Omental fat pad (tissue), 4 donors: Measurements from ENCODE around the gene ELL2. TPM values are rescaled to one million over a fixed set of nuclear protein-coding genes. Genes with fewer than 3 reads are reported as not detected.

Experiments
- ATAC-seq: fragments of 150-250 bp; one replicate; pipeline ENCODE4 v1.9.1; 2016; ENCODE audit warnings: mild to moderate bottlenecking, moderate library complexity; ENCODE audit not compliant: low FRiP score
- DNase-seq: peaks from one replicate; pipeline ENCODE4 v3.0.0-alpha.2; 2019; ENCODE audit warnings: low spot score
- total RNA-seq, 4 donors: library from RNA; depleted of rRNA; stranded (reverse); fragments of >200 nt; gene quantifications; one replicate each; pipeline ENCODE4 v1.1.0, GENCODE V29; 2016
- TF ChIP-seq, protein P1 (sequence below), 3 donors: fragments of 450-650 bp; IDR thresholded peaks; one replicate each; pipeline ENCODE4 v1.5.1; 2016 to 2017; ENCODE audit warnings: antibody characterized with exemption in 3 of 3, mild to moderate bottlenecking in 3 of 3, moderate library complexity in 2 of 3

Gene ELL2
- total RNA-seq, 4 donors from 2014 or later, result 64.3 to 318 (median 121) TPM

- TF ChIP-seq, protein P1, sequence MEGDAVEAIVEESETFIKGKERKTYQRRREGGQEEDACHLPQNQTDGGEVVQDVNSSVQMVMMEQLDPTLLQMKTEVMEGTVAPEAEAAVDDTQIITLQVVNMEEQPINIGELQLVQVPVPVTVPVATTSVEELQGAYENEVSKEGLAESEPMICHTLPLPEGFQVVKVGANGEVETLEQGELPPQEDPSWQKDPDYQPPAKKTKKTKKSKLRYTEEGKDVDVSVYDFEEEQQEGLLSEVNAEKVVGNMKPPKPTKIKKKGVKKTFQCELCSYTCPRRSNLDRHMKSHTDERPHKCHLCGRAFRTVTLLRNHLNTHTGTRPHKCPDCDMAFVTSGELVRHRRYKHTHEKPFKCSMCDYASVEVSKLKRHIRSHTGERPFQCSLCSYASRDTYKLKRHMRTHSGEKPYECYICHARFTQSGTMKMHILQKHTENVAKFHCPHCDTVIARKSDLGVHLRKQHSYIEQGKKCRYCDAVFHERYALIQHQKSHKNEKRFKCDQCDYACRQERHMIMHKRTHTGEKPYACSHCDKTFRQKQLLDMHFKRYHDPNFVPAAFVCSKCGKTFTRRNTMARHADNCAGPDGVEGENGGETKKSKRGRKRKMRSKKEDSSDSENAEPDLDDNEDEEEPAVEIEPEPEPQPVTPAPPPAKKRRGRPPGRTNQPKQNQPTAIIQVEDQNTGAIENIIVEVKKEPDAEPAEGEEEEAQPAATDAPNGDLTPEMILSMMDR (IDR thresholded peaks at IDR 0.05), result no peak
- no peak for ATAC-seq
- no peak for DNase-seq
These were observed 22.8 kb upstream of the ELL2 start for GRCh38 chr5:95984287-95984938.

- ATAC-seq, result no peak
- TF ChIP-seq, protein P1 (IDR thresholded peaks at IDR 0.05), result no peak
These were observed 21.9 kb upstream of the ELL2 start for GRCh38 chr5:95983509-95983908.

DNA sequence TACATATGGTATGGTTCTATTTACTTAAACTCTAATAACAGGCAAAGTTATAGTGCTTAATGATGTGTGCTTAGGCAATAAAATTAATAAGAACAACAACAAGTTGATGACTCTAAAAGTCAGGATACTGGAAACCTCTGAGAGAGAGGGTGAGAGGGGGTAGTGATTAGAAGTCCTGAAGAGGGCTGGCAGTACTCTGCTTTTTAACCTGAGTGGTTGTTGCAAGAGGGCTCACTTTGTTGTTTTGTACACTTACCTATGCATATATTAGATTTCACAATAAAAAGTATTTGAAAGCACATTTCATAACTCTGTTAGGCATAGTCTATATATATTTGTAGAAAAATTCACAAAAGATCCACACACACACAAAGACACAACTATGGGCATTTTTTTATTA is 21.4 kb upstream of the ELL2 start:
- no peak for ATAC-seq
- no peak for DNase-seq
- TF ChIP-seq, protein P1 (IDR thresholded peaks at IDR 0.05), result no peak

More at GRCh38 chr5:95983509-95983908, 21.9 kb upstream of the ELL2 start:
- no peak for DNase-seq

DNA sequence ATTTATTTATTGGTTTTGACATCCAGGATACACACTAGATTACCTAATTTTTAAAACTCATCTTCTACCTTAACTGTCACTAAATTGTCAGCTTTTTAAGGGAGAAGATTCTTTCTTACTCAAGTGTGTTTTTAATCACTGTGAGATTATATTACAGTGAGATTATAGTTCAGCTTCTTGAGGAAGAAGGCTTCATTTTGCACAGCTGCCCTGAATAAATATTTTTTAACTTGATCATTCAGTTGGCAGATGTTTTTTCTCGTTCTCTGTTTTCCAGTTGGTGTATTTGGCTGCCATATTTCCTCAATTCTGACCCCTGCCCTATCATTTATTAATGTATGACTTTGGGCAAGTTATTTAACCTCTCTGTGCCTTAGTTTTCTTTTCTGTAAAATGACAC is 15.0 kb upstream of the ELL2 start:
- ATAC-seq (no peak), DNase-seq (no peak)
- TF ChIP-seq, protein P1 (IDR thresholded peaks at IDR 0.05), result no peak

GRCh38 chr5:95975703-95976102 is 14.1 kb upstream of the ELL2 start:
- DNase-seq (no peak), ATAC-seq (no peak)
- TF ChIP-seq, protein P1 (IDR thresholded peaks at IDR 0.05), result no peak

DNA sequence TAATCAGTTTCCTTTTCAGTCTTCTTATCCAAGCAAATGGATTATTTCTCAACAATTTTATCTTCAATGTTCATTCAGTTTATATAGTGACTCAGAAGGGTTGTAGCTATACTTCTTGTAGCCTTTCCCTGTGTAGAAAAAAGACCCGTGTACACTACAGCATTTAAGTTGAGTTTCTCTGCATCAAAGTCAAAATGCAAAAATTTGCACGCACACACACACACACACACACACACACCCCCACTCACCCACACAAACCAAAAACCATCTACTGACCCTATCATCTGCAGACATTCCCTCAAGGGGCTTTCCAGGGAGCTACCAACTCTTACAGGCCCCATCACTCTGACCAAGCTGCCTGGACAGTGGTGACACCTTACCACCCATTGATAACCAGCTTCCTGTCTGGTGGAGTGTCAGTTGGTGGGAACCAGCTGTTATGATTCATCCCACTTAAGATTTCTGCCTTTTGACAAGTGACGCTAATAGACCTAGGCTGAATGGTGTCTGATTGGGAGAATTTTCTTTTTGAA is 12.2 kb upstream of the ELL2 start:
- TF ChIP-seq, protein P1 (IDR thresholded peaks at IDR 0.05), result no peak
- no peak for DNase-seq
- no peak for ATAC-seq

DNA sequence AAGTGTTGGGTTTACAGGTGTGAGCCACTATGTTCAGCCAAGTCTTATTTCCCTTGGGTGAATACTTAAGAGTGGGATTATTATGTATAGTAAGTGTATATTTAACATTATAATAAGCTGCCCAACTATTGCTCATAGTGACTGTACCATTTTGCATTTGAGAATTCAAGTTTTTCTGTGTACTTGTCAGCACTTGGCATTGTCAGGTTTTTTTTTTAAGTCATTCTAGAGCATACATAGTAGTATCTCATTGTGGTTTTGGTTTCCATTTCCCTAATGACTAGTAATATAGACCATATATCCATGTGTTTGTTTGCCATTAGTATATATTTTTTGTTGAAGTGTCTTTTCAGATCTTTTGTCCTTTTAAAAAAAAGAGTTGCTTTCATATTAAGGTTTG is 10.5 kb upstream of the ELL2 start:
- DNase-seq, result no peak
- TF ChIP-seq, protein P1 (IDR thresholded peaks at IDR 0.05), result no peak
- no peak for ATAC-seq
